GM18909 (cell line): ENCODE data around the gene RFT1.

ENCODE experiments used
- ATAC-seq: cut with Tn5 transposase; IDR thresholded peaks from one replicate; pipeline ENCODE4 v1.9.1; 2021; ENCODE audit warnings: mild to moderate bottlenecking; ENCODE audit not compliant: unreplicated experiment, poor library complexity

Gene RFT1

GRCh38 chr3:53129344-53129743, 891 bp downstream of the RFT1 start:
- ATAC-seq, result no peak

GRCh38 chr3:53126601-53127000, 3.6 kb downstream of the RFT1 start:
- no peak for ATAC-seq

GRCh38 chr3:53123953-53124352, 6.3 kb downstream of the RFT1 start:
- ATAC-seq, result no peak

DNA sequence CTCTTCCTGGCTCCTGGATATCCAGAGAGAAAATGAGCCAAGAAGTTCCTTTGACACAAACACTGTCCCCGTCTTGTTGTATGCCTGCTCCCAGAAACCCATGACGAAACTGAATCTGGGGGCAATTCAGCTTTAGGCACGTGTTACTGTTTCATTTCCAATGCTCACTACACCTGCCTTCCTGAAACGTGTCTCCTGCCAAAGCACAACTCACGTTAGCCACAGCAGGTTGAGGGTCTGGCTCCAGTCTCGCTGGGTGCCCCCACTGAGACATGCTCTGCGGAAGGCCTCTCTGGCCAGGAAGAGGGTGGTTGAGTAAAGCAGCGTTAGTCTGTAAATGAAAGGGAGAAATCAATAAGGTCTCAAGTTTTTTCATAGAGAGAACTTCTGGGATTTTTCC, 6.7 kb downstream of the RFT1 start:
- no peak for ATAC-seq

DNA sequence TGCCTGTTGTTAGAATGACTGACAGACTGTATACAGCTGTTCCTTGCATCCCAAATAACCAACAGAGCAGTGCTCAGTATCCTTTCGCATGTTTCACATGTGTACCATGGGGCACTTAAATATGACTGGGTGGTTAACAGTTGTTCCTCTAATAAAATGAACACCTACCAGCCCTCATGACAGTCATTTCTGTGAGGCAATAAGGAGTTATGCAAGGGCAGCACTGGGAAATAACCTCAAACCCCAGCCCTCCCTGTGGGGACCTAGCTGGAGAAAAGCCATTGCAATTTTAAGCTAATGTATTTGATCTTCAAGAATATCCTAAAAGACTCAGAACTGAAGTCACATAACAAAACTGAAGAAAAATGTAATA, 7.3 kb downstream of the RFT1 start:
- ATAC-seq, result no peak

DNA sequence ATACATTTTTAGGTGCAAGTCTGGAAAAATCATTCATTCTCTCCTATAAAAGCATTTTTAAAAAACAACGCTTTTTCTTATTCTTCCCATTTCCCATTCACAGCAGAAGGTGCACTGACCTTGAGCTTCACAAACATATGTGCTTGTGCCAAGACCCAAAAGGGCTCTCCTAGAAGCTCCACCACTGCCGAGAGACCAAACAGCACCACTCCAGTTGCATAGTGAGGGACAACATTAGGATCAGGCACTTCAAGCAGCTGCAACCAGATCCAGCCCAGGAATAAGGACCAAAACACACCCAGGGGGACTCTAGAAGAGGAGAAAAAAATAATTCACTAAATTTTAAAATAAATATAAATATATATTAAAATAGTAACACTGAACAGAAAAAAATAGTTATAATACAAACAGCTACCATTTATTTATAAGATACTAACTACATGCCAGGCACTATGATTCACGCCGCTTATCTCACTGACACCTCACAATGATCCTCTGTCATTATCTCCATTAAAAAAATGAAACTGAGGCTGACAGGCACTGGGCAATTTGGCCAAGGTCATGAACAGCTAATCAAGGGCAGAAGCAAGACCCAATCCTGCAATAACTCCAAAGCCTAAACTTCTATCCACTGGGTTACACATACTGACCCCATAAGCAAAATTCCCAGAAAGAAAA, 7.8 kb downstream of the RFT1 start:
- ATAC-seq, result no peak

- ATAC-seq, result no peak
Measured at GRCh38 chr3:53120336-53120735, 9.9 kb downstream of the RFT1 start.

GRCh38 chr3:53116956-53117355, 13.3 kb downstream of the RFT1 start:
- no peak for ATAC-seq

DNA sequence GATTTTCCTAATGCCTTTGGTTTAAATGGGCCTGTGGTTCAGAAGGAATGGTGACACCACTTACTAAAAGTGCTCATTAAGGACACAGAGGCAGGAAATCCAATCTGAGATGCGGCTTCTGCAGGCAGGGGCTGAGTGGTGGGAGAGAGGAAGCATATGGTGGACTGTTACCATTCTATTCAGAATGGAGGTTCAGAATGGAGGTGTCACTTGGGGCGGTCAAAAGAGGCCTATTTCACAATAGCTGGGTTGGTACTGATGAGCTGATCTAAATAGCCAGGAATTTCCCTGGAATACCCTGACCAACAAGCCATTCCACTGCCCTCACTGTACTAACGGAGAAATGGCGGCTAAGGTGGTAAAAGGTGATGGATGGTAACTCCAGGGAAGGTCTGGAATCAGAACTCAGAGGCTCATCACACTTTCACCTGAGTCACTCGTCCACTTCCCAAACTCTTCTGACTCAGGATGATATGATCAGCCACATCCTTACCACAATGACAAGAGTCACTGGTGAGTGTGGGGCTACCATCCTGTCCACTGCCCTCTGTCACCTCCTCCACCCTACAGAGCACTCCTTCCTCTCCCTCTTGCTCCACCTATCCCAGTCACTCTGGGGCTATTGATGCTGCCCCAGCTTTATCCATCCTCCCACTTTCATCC, 15.7 kb downstream of the RFT1 start:
- no peak for ATAC-seq

GRCh38 chr3:53114011-53114400, 16.2 kb downstream of the RFT1 start:
- ATAC-seq, result peak; percentile 66

GRCh38 chr3:53113293-53114010, 16.8 kb downstream of the RFT1 start:
- no peak for ATAC-seq

- ATAC-seq, result no peak
Measured at GRCh38 chr3:53111822-53112221, 18.4 kb downstream of the RFT1 start.

- ATAC-seq, result no peak
Measured at GRCh38 chr3:53109891-53110771, 20.1 kb downstream of the RFT1 start.

DNA sequence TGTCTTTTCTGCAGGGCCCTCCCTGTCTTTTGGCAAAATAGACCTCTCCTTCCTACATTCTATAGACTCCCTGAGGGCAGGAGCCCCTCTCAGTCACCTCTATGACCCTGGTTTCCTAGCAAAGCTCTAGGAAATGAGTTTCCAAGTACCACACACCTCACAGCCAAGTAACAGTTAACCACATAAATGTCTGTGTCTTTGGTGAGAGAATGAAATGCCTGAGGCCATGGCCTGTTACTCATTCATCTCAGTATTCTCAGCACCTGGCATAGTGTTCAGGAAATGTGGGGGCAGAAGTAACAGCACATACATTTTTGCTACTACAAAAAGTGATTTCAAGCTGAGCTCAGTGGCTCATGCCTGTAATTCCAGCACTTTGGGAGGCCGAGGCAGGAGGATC, 21.0 kb downstream of the RFT1 start:
- no peak for ATAC-seq

- no peak for ATAC-seq
Measured at GRCh38 chr3:53104762-53105161, 25.5 kb downstream of the RFT1 start.

DNA sequence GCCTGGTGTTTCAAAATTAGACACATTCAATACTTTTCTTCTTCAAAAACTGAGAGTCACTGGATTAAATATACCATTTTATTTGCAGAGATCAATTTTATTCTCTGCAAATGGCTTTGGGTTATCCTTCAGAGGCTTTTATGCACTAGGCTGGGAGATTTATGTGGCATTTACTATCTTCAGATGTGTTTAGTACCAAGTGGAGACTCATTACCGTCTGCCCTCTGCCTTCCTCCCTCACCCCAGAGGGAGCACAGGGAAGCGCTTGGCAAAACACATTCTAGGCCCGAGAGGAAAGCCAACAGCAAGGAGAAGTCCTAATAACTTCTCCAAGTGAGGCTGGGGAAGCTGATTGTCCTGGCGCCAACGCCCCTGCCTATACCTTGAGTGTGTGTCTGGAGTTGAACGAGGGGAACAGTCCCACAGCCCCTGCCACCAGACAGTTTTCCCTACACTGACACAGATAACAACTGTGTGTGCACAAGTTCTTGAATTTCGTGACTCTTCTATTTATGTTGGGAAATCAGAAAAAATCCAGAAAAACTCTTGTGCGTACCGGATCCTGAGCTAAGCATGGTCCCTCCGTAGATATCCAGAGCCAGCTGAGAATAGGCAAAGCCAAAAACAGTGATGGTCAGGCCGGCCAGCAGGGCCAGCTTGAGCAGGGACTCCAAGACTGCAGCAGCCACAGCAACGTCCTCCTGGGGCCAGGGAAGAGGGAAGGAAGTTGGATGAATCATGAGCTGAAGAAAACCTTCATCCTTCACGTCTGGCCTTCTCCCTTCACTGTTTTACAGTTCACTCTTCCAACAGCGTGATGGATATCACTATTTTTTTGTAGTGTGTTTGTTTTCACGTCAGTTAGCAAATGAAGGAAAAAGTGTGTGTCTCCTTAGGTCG, 26.6 kb downstream of the RFT1 start:
- ATAC-seq, result no peak

GRCh38 chr3:53102601-53103147, 27.6 kb downstream of the RFT1 start:
- peak; percentile 88 for ATAC-seq

DNA sequence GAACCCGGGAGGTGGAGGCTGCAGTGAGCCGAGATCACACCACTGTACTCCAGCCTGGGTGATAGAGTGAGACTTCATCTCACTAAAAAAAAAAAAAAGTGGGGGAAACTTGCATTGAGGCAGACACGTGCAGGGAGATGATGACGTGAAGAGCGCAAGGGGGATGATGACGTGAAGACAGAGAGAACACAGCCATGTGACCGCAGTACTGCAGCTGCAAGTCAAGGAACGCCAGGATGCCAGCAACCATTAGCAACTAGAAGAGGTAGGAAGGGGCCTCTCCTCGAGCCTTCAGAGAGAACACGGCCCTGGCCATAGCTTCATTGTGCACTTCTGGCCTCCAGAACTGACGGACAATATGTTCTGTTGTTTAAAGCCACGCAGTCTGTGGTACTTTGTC, 28.3 kb downstream of the RFT1 start:
- no peak for ATAC-seq

DNA sequence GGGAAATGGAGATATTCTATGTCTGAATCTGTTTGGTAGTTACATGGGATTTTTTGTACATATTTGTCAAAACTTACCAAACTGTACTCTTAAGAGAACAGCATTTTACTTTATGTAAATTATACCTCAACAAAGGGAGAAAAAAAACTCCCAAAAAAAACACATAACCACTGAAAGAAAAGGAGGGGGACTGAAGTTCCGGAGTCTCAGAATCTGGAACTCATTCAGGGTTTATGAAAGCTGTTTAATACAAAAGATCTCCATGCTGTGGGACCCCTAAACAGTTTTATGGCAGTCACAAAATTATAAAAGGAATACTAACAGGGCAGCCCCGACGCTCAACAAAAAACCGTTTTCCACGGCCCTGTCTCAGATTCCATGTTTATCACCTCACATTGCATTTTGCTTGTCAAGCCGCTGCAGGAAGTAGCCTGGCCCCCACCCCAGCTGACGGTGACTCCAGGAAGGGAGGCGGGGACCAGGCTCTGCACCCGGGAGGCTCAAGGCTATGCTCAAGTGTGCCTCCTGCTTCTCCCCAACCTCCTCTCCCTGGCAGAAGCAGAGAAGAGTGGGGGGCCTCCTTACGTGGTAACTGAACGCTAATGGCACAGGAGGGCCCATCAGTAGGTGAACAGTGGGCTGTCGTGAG, 29.3 kb downstream of the RFT1 start:
- ATAC-seq, result no peak
